Transverse colon (tissue), 4 donors: Measurements from ENCODE around the gene CPLX4.

Experiments used
- POLR2A ChIP-seq: fragments of 450-650 bp; IDR thresholded peaks from one replicate; pipeline ENCODE4 v1.6.1; 2016; ENCODE audit warnings: antibody characterized with exemption, mild to moderate bottlenecking, moderate library complexity
- POLR2AphosphoS5 ChIP-seq, 3 donors: sonication (generic); formaldehyde crosslinking; IDR thresholded peaks; one replicate each; pipeline ENCODE4 v1.6.1; 2016; ENCODE audit warnings: antibody characterized with exemption in 3 of 3
- TF ChIP-seq, protein P1 (sequence below), 5 experiments: fragments of 200-600 bp in 3 of 5; fragments of 450-650 bp in 2 of 5; sonication (generic) in 3 of 5; IDR thresholded peaks; 1 replicate in 2 of 5; 2 replicates in 3 of 5; pipeline ENCODE4 v1.5.1; 2016 to 2017; ENCODE audit warnings: antibody characterized with exemption in 5 of 5, inconsistent platforms in 3 of 5, mild to moderate bottlenecking in 2 of 5, moderate library complexity in 1 of 5

- TF ChIP-seq, protein P1, sequence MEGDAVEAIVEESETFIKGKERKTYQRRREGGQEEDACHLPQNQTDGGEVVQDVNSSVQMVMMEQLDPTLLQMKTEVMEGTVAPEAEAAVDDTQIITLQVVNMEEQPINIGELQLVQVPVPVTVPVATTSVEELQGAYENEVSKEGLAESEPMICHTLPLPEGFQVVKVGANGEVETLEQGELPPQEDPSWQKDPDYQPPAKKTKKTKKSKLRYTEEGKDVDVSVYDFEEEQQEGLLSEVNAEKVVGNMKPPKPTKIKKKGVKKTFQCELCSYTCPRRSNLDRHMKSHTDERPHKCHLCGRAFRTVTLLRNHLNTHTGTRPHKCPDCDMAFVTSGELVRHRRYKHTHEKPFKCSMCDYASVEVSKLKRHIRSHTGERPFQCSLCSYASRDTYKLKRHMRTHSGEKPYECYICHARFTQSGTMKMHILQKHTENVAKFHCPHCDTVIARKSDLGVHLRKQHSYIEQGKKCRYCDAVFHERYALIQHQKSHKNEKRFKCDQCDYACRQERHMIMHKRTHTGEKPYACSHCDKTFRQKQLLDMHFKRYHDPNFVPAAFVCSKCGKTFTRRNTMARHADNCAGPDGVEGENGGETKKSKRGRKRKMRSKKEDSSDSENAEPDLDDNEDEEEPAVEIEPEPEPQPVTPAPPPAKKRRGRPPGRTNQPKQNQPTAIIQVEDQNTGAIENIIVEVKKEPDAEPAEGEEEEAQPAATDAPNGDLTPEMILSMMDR (IDR thresholded peaks at IDR 0.05), result no peak
- TF ChIP-seq POLR2A, result no peak
- no peak for TF ChIP-seq POLR2AphosphoS5 (IDR thresholded peaks at IDR 0.05)
Observed at GRCh38 chr18:59275406-59275949, 43.0 kb downstream of the CPLX4 start.
